Mammary microvascular endothelial cell (primary cell): ENCODE data around the gene HIP1R. TPM values are rescaled to one million over a fixed set of nuclear protein-coding genes. Genes with fewer than 3 reads are reported as not detected.

ENCODE experiments used
- total RNA-seq: library from RNA; depleted of rRNA; stranded (reverse); fragments of >200 nt; gene quantifications from 2 replicates; pipeline ENCODE4 v1.2.3, GENCODE V29; 2015

HIP1R gene
- 77.3 and 78.7 TPM in 2 replicates for total RNA-seq

GRCh38 chr12:122834921-122835749 is at the start of gene HIP1R:
Gene HIP1R, plus strand, starts transcription at chr12:122835457. Its CDS starts 94 bp downstream, at chr12:122835551.

GRCh38 chr12:122895704-122896636 is 60.7 kb downstream of the HIP1R start, which contains the start of gene VPS37B:
Gene VPS37B, minus strand, starts transcription at chr12:122896124. Its CDS starts 62 bp downstream, at chr12:122896062.

Other genes with a start within 250 kb of the HIP1R start
- gene HCAR2, start 132.1 kb upstream of the HIP1R start, total RNA-seq: not detected in 2 replicates
- gene HCAR3, start 118.6 kb upstream of the HIP1R start, total RNA-seq: not detected in 2 replicates
- 0.13 and 0.25 TPM in 2 replicates for gene HCAR1, start 104.6 kb upstream of the HIP1R start, total RNA-seq
- gene DENR, start 82.6 kb upstream of the HIP1R start, total RNA-seq: 36.2 and 42.2 TPM in 2 replicates
- 0.39 and 0.60 TPM in 2 replicates for gene CCDC62, start 60.9 kb upstream of the HIP1R start, total RNA-seq
- gene VPS37B, start 60.7 kb downstream of the HIP1R start, total RNA-seq: 44.8 and 51.1 TPM in 2 replicates
- gene ABCB9, start 131.0 kb downstream of the HIP1R start, total RNA-seq: 8.3 and 13.0 TPM in 2 replicates
- 14.6 and 31.4 TPM in 2 replicates for gene OGFOD2, start 139.8 kb downstream of the HIP1R start, total RNA-seq
- gene ARL6IP4, start 145.2 kb downstream of the HIP1R start, total RNA-seq: 249 and 324 TPM in 2 replicates